ENCODE results near the gene PALM2AKAP2. TPM values are rescaled to one million over a fixed set of nuclear protein-coding genes. Genes with fewer than 3 reads are reported as not detected.

PALM2AKAP2 gene
- total and polyA plus RNA-seq, 2 donors from 2014 or later = 0.26 to 10.6 TPM

DNA sequence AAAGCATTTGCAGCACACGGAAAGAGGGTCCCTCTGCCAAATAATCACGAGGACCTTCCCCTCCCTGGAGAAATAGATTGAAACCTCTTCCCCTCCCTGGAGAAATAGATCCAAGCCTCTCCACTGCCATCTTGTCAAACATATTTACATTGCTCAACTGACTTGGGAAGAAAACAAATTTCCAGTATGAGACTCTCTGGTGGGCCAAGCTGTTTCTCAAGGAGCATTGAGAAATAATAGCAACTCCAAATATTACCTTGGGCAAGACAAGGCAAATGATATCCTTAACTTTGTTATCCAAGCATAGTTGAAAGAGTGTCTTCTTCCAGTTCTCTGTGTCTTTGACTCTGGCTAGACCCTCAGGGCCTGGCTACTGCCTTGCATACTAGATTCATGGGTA, 45.2 kb upstream of the PALM2AKAP2 start:
- no peak for FAIRE-seq
- H3K9ac ChIP-seq (ENCODE audit: low read length in 3 of 3) = no peak overlapping the region
- no peak overlapping the region for H3K4me3 ChIP-seq (ENCODE audit: low read length in 3 of 3)
- H3K4me1 ChIP-seq (ENCODE audit: control insufficient read depth in 2 of 3, insufficient read depth in 2 of 3, low read depth in 1 of 3, low read length in 3 of 3) = no peaks in the 10 kb centered on the region
- H3K9me3 ChIP-seq (ENCODE audit: control insufficient read depth in 2 of 3, insufficient read depth in 1 of 3, low read length in 3 of 3) = no peaks in the 10 kb centered on the region
- no peak for DNase-seq
- H3K27ac ChIP-seq (ENCODE audit: low read depth in 2 of 2, low read length in 2 of 2) = no peak overlapping the region
- H3K27me3 ChIP-seq (ENCODE audit: control insufficient read depth, insufficient read depth, low read length) = no peaks in the 10 kb centered on the region
- TF ChIP-seq CTCF (IDR thresholded peaks at IDR 0.05; ENCODE audit: borderline replicate concordance, extremely low read depth, insufficient read depth) = no peak
- intact Hi-C loops (cut with DNase I) = no loop called here
- no peaks in the 10 kb centered on the region for H3K36me3 ChIP-seq (ENCODE audit: control insufficient read depth in 2 of 3, insufficient read depth in 3 of 3, low read length in 3 of 3)

- no peak for TF ChIP-seq CTCF (IDR thresholded peaks at IDR 0.05; ENCODE audit: borderline replicate concordance, extremely low read depth, insufficient read depth)
- no peak for FAIRE-seq
- intact Hi-C loops (cut with DNase I) = no loop called here
- H3K9me3 ChIP-seq (ENCODE audit: control insufficient read depth in 2 of 3, insufficient read depth in 1 of 3, low read length in 3 of 3) = no peaks in the 10 kb centered on the region
- H3K27me3 ChIP-seq (ENCODE audit: control insufficient read depth, insufficient read depth, low read length) = no peaks in the 10 kb centered on the region
- H3K9ac ChIP-seq (ENCODE audit: low read length in 3 of 3) = no peak overlapping the region
- H3K27ac ChIP-seq (ENCODE audit: low read depth in 2 of 2, low read length in 2 of 2) = no peak overlapping the region
- no peaks in the 10 kb centered on the region for H3K4me1 ChIP-seq (ENCODE audit: control insufficient read depth in 2 of 3, insufficient read depth in 2 of 3, low read depth in 1 of 3, low read length in 3 of 3)
- no peak overlapping the region for H3K4me3 ChIP-seq (ENCODE audit: low read length in 3 of 3)
- H3K36me3 ChIP-seq (ENCODE audit: control insufficient read depth in 2 of 3, insufficient read depth in 3 of 3, low read length in 3 of 3) = no peaks in the 10 kb centered on the region
- DNase-seq = no peak
Observed at GRCh38 chr9:109735801-109736200, 44.2 kb upstream of the PALM2AKAP2 start.

- Histone ChIP-seq H3K4me1 (ENCODE audit: control insufficient read depth in 2 of 3, insufficient read depth in 2 of 3, low read depth in 1 of 3, low read length in 3 of 3) (no peaks in the 10 kb centered on the region), H3K27ac (ENCODE audit: low read depth in 2 of 2, low read length in 2 of 2) (no peak overlapping the region), H3K36me3 (ENCODE audit: control insufficient read depth in 2 of 3, insufficient read depth in 3 of 3, low read length in 3 of 3) (no peaks in the 10 kb centered on the region), H3K9me3 (ENCODE audit: control insufficient read depth in 2 of 3, insufficient read depth in 1 of 3, low read length in 3 of 3) (no peaks in the 10 kb centered on the region), H3K9ac (ENCODE audit: low read length in 3 of 3) (no peak overlapping the region), H3K4me3 (ENCODE audit: low read length in 3 of 3) (no peak overlapping the region), H3K27me3 (ENCODE audit: control insufficient read depth, insufficient read depth, low read length) (no peaks in the 10 kb centered on the region)
- TF ChIP-seq CTCF (IDR thresholded peaks at IDR 0.05; ENCODE audit: borderline replicate concordance, extremely low read depth, insufficient read depth) = no peak
- no peak for FAIRE-seq
- intact Hi-C loops (cut with DNase I) = no loop called here
- no peak for DNase-seq
Observed at GRCh38 chr9:109737295-109737694, 42.7 kb upstream of the PALM2AKAP2 start.

DNA sequence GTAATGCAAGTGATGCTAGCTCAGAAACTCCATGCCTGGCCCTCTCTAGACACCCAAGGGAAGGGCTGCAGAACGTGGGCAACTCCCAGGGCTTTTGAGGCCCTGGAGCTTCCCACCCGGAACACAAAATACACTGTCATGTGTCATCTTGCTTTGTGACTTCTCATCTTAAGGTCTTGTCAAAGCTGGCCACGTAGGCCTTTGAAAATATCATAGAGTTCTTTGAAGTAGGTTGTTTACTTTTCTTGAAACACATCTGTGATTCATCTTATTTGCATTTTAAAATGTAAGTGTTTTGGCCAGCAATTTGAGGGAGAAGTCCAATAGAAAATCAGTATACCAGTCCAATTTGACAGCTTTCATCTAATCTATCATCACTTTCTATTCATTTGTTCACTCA, 40.2 kb upstream of the PALM2AKAP2 start:
- FAIRE-seq = no peak
- DNase-seq = no peak
- Histone ChIP-seq H3K4me3 (ENCODE audit: low read length in 3 of 3) (no peak overlapping the region), H3K36me3 (ENCODE audit: control insufficient read depth in 2 of 3, insufficient read depth in 3 of 3, low read length in 3 of 3) (no peaks in the 10 kb centered on the region), H3K27ac (ENCODE audit: low read depth in 2 of 2, low read length in 2 of 2) (no peak overlapping the region), H3K9ac (ENCODE audit: low read length in 3 of 3) (no peak overlapping the region), H3K9me3 (ENCODE audit: control insufficient read depth in 2 of 3, insufficient read depth in 1 of 3, low read length in 3 of 3) (no peaks in the 10 kb centered on the region), H3K4me1 (ENCODE audit: control insufficient read depth in 2 of 3, insufficient read depth in 2 of 3, low read depth in 1 of 3, low read length in 3 of 3) (no peaks in the 10 kb centered on the region), H3K27me3 (ENCODE audit: control insufficient read depth, insufficient read depth, low read length) (no peaks in the 10 kb centered on the region)
- intact Hi-C loops (cut with DNase I) = no loop called here
- no peak for TF ChIP-seq CTCF (IDR thresholded peaks at IDR 0.05; ENCODE audit: borderline replicate concordance, extremely low read depth, insufficient read depth)

Measured in kidney (tissue), 14 donors.